WTC11 (cell line): Measurements from ENCODE around the gene CAPSL. TPM values are rescaled to one million over a fixed set of nuclear protein-coding genes. Genes with fewer than 3 reads are reported as not detected.
"Not testable (repeated sequence)": the region's sequence is repeated elsewhere in the genome, so short reads cannot be mapped to it uniquely, and the experiment has no call there.

Experiments
- ATAC-seq: fragments of 200-7000 bp; cut with Tn5 transposase; 2 replicates; pipeline ENCODE4 v1.10.0; 2021; ENCODE audit warnings: mild to moderate bottlenecking, moderate library complexity
- CTCF ChIA-PET: fragments of 300-600 bp; sonication (Branson Sonifier 250); formaldehyde crosslinking; loops from one replicate; lab custom pipeline; 2021; ENCODE audit warnings: antibody characterized with exemption; lab: Charles Lee
- POLR2A ChIA-PET: fragments of 350-600 bp; sonication (Branson Sonifier 250); formaldehyde crosslinking; loops from one replicate; lab custom pipeline; 2021; ENCODE audit warnings: antibody characterized with exemption; lab: Charles Lee
- DNase-seq: peaks from one replicate; pipeline ENCODE4 v3.0.0; 2021; ENCODE audit warnings: low spot score
- H3K27ac Mint-ChIP-seq: 2 replicates; pipeline ENCODE4 v1.8.0; 2021; ENCODE audit warnings: mixed read lengths
- H3K27me3 Mint-ChIP-seq: 2 replicates; pipeline ENCODE4 v1.8.0; 2021; ENCODE audit warnings: low read depth, mild to moderate bottlenecking, moderate library complexity, mixed read lengths
- H3K36me3 Mint-ChIP-seq: 2 replicates; pipeline ENCODE4 v1.8.0; 2021; ENCODE audit warnings: mixed read lengths
- H3K4me1 Mint-ChIP-seq: 2 replicates; pipeline ENCODE4 v1.8.0; 2022; ENCODE audit warnings: mixed read lengths
- H3K4me3 Mint-ChIP-seq: 2 replicates; pipeline ENCODE4 v1.8.0; 2021; ENCODE audit warnings: mild to moderate bottlenecking, moderate library complexity, mixed read lengths
- H3K9me3 Mint-ChIP-seq: 2 replicates; pipeline ENCODE4 v1.8.0; 2021; ENCODE audit warnings: mixed read lengths
- CREB1 ChIP-seq: sonication (generic); formaldehyde crosslinking; IDR thresholded peaks from 2 replicates; pipeline ENCODE4 v1.8.0; 2023; ENCODE audit warnings: mild to moderate bottlenecking, missing genetic modification reagents
- E2F1 ChIP-seq: sonication (generic); formaldehyde crosslinking; IDR thresholded peaks from 2 replicates; pipeline ENCODE4 v1.8.0; 2022; ENCODE audit warnings: mild to moderate bottlenecking, missing genetic modification reagents
- ESRRA ChIP-seq: sonication (generic); formaldehyde crosslinking; IDR thresholded peaks from 2 replicates; pipeline ENCODE4 v1.8.1; 2022; ENCODE audit warnings: mild to moderate bottlenecking, missing genetic modification reagents, borderline replicate concordance
- IRF1 ChIP-seq: sonication (generic); formaldehyde crosslinking; IDR thresholded peaks from 2 replicates; pipeline ENCODE4 v1.8.0; 2023; ENCODE audit warnings: missing genetic modification reagents
- NR1H2 ChIP-seq: sonication (generic); formaldehyde crosslinking; IDR thresholded peaks from 2 replicates; pipeline ENCODE4 v1.9.0; 2021; ENCODE audit warnings: mild to moderate bottlenecking, moderate library complexity, missing genetic modification reagents
- RELA ChIP-seq: sonication (generic); formaldehyde crosslinking; IDR thresholded peaks from 2 replicates; pipeline ENCODE4 v1.8.1; 2022; ENCODE audit warnings: missing genetic modification reagents, mild to moderate bottlenecking, borderline replicate concordance
- TEAD1 ChIP-seq: sonication (generic); formaldehyde crosslinking; IDR thresholded peaks from 2 replicates; pipeline ENCODE4 v1.8.0; 2022; ENCODE audit warnings: mild to moderate bottlenecking, missing genetic modification reagents
- TEAD4 ChIP-seq: sonication (generic); formaldehyde crosslinking; IDR thresholded peaks from 2 replicates; pipeline ENCODE4 v1.8.0; 2022; ENCODE audit warnings: mild to moderate bottlenecking, missing genetic modification reagents
- USF2 ChIP-seq: sonication (generic); formaldehyde crosslinking; IDR thresholded peaks from 2 replicates; pipeline ENCODE4 v1.8.1; 2023; ENCODE audit warnings: mild to moderate bottlenecking, missing genetic modification reagents, moderate library complexity
- ZNF138 ChIP-seq: sonication (generic); formaldehyde crosslinking; conservative IDR thresholded peaks from 2 replicates; pipeline ENCODE4 v1.8.1; 2022; ENCODE audit warnings: mild to moderate bottlenecking, moderate library complexity, missing genetic modification reagents
- ZNF219 ChIP-seq: sonication (generic); formaldehyde crosslinking; IDR thresholded peaks from 2 replicates; pipeline ENCODE4 v1.8.0; 2023; ENCODE audit warnings: missing genetic modification reagents, mild to moderate bottlenecking, borderline replicate concordance
- ZNF317 ChIP-seq: sonication (generic); formaldehyde crosslinking; IDR thresholded peaks from 2 replicates; pipeline ENCODE4 v1.8.1; 2023; ENCODE audit warnings: low read depth, mild to moderate bottlenecking, moderate library complexity, missing genetic modification reagents, borderline replicate concordance
- ZNF396 ChIP-seq: fragments of 250-450 bp; sonication (Bioruptor Pico); IDR thresholded peaks from 2 replicates; pipeline ENCODE4 v1.8.0; 2021; ENCODE audit warnings: mild to moderate bottlenecking, moderate library complexity, borderline replicate concordance
- ZNF416 ChIP-seq: fragments of 250-450 bp; sonication (Bioruptor Pico); IDR thresholded peaks from 2 replicates; pipeline ENCODE4 v1.9.0; 2021; ENCODE audit warnings: mild to moderate bottlenecking, inconsistent platforms
- ZNF423 ChIP-seq: fragments of 250-450 bp; sonication (Bioruptor Pico); IDR thresholded peaks from 2 replicates; pipeline ENCODE4 v2.1.2; 2022; ENCODE audit warnings: mild to moderate bottlenecking, moderate library complexity
- ZNF425 ChIP-seq: fragments of 250-450 bp; sonication (Bioruptor Pico); conservative IDR thresholded peaks from 2 replicates; pipeline ENCODE4 v1.9.0; 2021; ENCODE audit warnings: mild to moderate bottlenecking
- total RNA-seq: library from RNA; stranded (reverse); gene quantifications from 3 replicates; pipeline ENCODE4 v1.2.3, GENCODE V29; 2021
- TF ChIP-seq, protein P1 (sequence below): sonication (generic); formaldehyde crosslinking; IDR thresholded peaks from 2 replicates; pipeline ENCODE4 v1.8.0; 2022; ENCODE audit warnings: mild to moderate bottlenecking, missing genetic modification reagents
- TF ChIP-seq, protein P2 (sequence below): fragments of 250-450 bp; sonication (Bioruptor Pico); IDR thresholded peaks from 2 replicates; pipeline ENCODE4 v1.9.0; 2021; ENCODE audit warnings: mild to moderate bottlenecking
- TF ChIP-seq, protein P3 (sequence below): sonication (generic); formaldehyde crosslinking; conservative IDR thresholded peaks from 2 replicates; pipeline ENCODE4 v1.8.1; 2023; ENCODE audit warnings: mild to moderate bottlenecking, low read depth, missing genetic modification reagents, moderate library complexity

Gene CAPSL
- total RNA-seq, 1 experiment from 2014 or later: not detected

GRCh38 chr5:35856765-35857351 lies 81.6 kb downstream of the CAPSL start, which contains the start of gene IL7R:
Gene IL7R (plus strand): TSS chr5:35856891. CDS start chr5:35856978, 87 bp downstream.
- CTCF ChIA-PET: no interaction called here
- no peak for ATAC-seq
- Mint-ChIP-seq H3K27me3 (no peaks in the 10 kb centered on the region), H3K27ac (no peak within 1 kb of the TSS), H3K4me3 (no peak within 1 kb of the TSS), H3K4me1 (peaks cover 37% of the 10 kb centered on the region), H3K9me3 (peaks cover 7% of the 10 kb centered on the region; the same call in 1 of the 2 replicates), H3K36me3 (no peaks in the 10 kb centered on the region)
- POLR2A ChIA-PET: no interaction called here
- DNase-seq: no peak
- TF ChIP-seq ZNF416 (CRISPR knock-in tag) (no peak), E2F1 (no peak), ZNF219 (CRISPR knock-in tag) (no peak), ZNF138 (CRISPR knock-in tag) (no peak), RELA (no peak), TEAD4 (CRISPR knock-in tag) (no peak), ZNF396 (CRISPR knock-in tag) (no peak), TEAD1 (CRISPR knock-in tag) (no peak), ZNF425 (CRISPR knock-in tag) (no peak), CREB1 (CRISPR knock-in tag) (no peak), IRF1 (CRISPR knock-in tag) (no peak)
- TF ChIP-seq, protein P1, sequence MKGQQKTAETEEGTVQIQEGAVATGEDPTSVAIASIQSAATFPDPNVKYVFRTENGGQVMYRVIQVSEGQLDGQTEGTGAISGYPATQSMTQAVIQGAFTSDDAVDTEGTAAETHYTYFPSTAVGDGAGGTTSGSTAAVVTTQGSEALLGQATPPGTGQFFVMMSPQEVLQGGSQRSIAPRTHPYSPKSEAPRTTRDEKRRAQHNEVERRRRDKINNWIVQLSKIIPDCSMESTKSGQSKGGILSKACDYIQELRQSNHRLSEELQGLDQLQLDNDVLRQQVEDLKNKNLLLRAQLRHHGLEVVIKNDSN (CRISPR knock-in tag): no peak
- TF ChIP-seq, protein P2, sequence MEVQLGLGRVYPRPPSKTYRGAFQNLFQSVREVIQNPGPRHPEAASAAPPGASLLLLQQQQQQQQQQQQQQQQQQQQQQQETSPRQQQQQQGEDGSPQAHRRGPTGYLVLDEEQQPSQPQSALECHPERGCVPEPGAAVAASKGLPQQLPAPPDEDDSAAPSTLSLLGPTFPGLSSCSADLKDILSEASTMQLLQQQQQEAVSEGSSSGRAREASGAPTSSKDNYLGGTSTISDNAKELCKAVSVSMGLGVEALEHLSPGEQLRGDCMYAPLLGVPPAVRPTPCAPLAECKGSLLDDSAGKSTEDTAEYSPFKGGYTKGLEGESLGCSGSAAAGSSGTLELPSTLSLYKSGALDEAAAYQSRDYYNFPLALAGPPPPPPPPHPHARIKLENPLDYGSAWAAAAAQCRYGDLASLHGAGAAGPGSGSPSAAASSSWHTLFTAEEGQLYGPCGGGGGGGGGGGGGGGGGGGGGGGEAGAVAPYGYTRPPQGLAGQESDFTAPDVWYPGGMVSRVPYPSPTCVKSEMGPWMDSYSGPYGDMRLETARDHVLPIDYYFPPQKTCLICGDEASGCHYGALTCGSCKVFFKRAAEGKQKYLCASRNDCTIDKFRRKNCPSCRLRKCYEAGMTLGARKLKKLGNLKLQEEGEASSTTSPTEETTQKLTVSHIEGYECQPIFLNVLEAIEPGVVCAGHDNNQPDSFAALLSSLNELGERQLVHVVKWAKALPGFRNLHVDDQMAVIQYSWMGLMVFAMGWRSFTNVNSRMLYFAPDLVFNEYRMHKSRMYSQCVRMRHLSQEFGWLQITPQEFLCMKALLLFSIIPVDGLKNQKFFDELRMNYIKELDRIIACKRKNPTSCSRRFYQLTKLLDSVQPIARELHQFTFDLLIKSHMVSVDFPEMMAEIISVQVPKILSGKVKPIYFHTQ (CRISPR knock-in tag): no peak

DNA sequence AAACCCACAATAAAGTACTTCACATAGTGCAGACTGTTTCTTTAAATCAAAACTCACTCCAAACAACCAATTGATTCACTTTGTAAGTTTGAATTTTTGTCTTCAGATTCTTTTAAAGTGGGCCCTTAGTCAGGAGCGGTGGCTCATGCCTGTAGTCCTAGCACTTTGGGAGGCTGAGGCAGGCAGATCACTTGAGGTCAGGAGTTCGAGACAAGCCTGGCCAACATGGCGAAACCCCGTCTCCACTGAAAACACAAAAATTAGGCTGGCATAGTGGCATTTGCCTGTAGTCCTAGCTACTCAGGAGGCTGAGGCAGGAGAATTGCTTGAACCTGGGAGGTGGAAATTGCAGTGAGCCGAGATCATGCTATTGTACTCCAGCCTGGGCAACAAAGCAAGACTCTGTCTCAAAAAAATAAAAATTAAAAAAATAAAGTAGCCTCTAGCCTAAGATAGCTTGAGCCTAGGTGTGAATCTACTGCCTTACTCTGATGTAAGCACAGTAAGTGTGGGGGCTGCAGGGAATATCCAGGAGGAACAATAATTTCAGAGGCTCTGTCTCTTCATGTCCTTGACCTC lies 82.1 kb downstream of the CAPSL start:
- POLR2A ChIA-PET, H3K9me3 Mint-ChIP-seq, H3K27ac Mint-ChIP-seq, ATAC-seq, H3K27me3 Mint-ChIP-seq, H3K36me3 Mint-ChIP-seq, DNase-seq, H3K4me3 Mint-ChIP-seq, CTCF ChIA-PET: not testable (repeated sequence)
- H3K4me1 Mint-ChIP-seq: peaks cover 32% of the 10 kb centered on the region

- Mint-ChIP-seq H3K36me3 (no peaks in the 10 kb centered on the region), H3K9me3 (no peaks in the 10 kb centered on the region), H3K4me3 (no peak overlapping the region), H3K4me1 (peaks cover 28% of the 10 kb centered on the region), H3K27me3 (no peaks in the 10 kb centered on the region), H3K27ac (no peak overlapping the region)
- ChIA-PET POLR2A (no interaction called here), CTCF (interaction anchor here (0.6 kb wide), 1 partner anchor 897 kb away, joined by 3 read pairs; no protein-coding TSS in a partner anchor)
- DNase-seq (no peak), ATAC-seq (no peak)
- TF ChIP-seq ZNF396 (CRISPR knock-in tag) (no peak), USF2 (CRISPR knock-in tag) (no peak), ESRRA (no peak), ZNF317 (CRISPR knock-in tag) (no peak), CREB1 (CRISPR knock-in tag) (no peak), ZNF423 (CRISPR knock-in tag) (no peak), NR1H2 (CRISPR knock-in tag) (no peak)
- TF ChIP-seq, protein P3, sequence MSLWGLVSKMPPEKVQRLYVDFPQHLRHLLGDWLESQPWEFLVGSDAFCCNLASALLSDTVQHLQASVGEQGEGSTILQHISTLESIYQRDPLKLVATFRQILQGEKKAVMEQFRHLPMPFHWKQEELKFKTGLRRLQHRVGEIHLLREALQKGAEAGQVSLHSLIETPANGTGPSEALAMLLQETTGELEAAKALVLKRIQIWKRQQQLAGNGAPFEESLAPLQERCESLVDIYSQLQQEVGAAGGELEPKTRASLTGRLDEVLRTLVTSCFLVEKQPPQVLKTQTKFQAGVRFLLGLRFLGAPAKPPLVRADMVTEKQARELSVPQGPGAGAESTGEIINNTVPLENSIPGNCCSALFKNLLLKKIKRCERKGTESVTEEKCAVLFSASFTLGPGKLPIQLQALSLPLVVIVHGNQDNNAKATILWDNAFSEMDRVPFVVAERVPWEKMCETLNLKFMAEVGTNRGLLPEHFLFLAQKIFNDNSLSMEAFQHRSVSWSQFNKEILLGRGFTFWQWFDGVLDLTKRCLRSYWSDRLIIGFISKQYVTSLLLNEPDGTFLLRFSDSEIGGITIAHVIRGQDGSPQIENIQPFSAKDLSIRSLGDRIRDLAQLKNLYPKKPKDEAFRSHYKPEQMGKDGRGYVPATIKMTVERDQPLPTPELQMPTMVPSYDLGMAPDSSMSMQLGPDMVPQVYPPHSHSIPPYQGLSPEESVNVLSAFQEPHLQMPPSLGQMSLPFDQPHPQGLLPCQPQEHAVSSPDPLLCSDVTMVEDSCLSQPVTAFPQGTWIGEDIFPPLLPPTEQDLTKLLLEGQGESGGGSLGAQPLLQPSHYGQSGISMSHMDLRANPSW (CRISPR knock-in tag): no peak
Observed at GRCh38 chr5:35855187-35855586, 83.2 kb downstream of the CAPSL start.
